H1 (cell line): ENCODE results near the gene ANKLE1. TPM values are rescaled to one million over a fixed set of nuclear protein-coding genes. Genes with fewer than 3 reads are reported as not detected.

ENCODE experiments used
- ATF2 ChIP-seq: IDR thresholded peaks from 2 replicates; pipeline ENCODE4 v1.6.1; 2012; ENCODE audit warnings: low read length, inconsistent platforms
- BACH1 ChIP-seq: IDR thresholded peaks from 2 replicates; pipeline ENCODE4 v1.6.1; 2012; ENCODE audit warnings: low read length, improper control_type of control experiment
- BCL11A ChIP-seq, 2 experiments: IDR thresholded peaks; one replicate each; pipeline ENCODE4 v1.6.1; 2011; ENCODE audit warnings: low read depth in 2 of 2, low read length in 2 of 2, mild to moderate bottlenecking in 2 of 2
- CBX8 ChIP-seq: fragments of 300-800, 300-1000 bp; sonication (generic); IDR thresholded peaks from 2 replicates; pipeline ENCODE4 v1.7.1; 2016; ENCODE audit warnings: low read depth, low read length, borderline replicate concordance
- CEBPB ChIP-seq: IDR thresholded peaks from 2 replicates; pipeline ENCODE4 v1.6.1; 2012; ENCODE audit warnings: low read depth, low read length
- CHD1 ChIP-seq: IDR thresholded peaks from 2 replicates; pipeline ENCODE4 v1.6.1; 2012; ENCODE audit warnings: low read depth, low read length, improper control_type of control experiment
- EP300 ChIP-seq, 2 experiments: IDR thresholded peaks; 1 replicate in 1 of 2; 2 replicates in 1 of 2; pipeline ENCODE4 v1.6.1; 2011 to 2012; ENCODE audit warnings: low read depth in 2 of 2, low read length in 2 of 2, mild to moderate bottlenecking in 2 of 2, borderline replicate concordance in 1 of 2, inconsistent platforms in 1 of 2, moderate library complexity in 1 of 2
- EZH2 ChIP-seq: fragments of 200-600 bp; sonication (generic); IDR thresholded peaks from 2 replicates; pipeline ENCODE4 v1.7.1; 2012; ENCODE audit warnings: low read depth, mild to moderate bottlenecking, moderate library complexity, low read length, inconsistent platforms; ENCODE audit not compliant: severe bottlenecking
- GTF2F1 ChIP-seq: IDR thresholded peaks from 2 replicates; pipeline ENCODE4 v1.6.1; 2012; ENCODE audit warnings: low read depth, low read length, improper control_type of control experiment, borderline replicate concordance
- JUN ChIP-seq: IDR thresholded peaks from 2 replicates; pipeline ENCODE4 v1.6.1; 2011; ENCODE audit warnings: low read depth, mild to moderate bottlenecking, improper control_type of control experiment, low read length
- JUND ChIP-seq: IDR thresholded peaks from 2 replicates; pipeline ENCODE4 v1.6.1; 2011; ENCODE audit warnings: mild to moderate bottlenecking, improper control_type of control experiment, low read length
- KDM1A ChIP-seq: fragments of 200-600, 300-600 bp; sonication (generic); IDR thresholded peaks from 2 replicates; pipeline ENCODE4 v1.7.1; 2016; ENCODE audit warnings: mild to moderate bottlenecking, low read length, borderline replicate concordance
- MAFK ChIP-seq: IDR thresholded peaks from 2 replicates; pipeline ENCODE4 v1.6.1; 2012; ENCODE audit warnings: low read depth, mild to moderate bottlenecking, improper control_type of control experiment, low read length
- NRF1 ChIP-seq: IDR thresholded peaks from 2 replicates; pipeline ENCODE4 v1.6.1; 2011; ENCODE audit warnings: mild to moderate bottlenecking, low read depth, low read length, improper control_type of control experiment
- POU5F1 ChIP-seq: IDR thresholded peaks from 2 replicates; pipeline ENCODE4 v1.6.1; 2011; ENCODE audit warnings: low read depth, mild to moderate bottlenecking, low read length, moderate library complexity
- RAD21 ChIP-seq, 2 experiments: IDR thresholded peaks in 1 of 2; conservative IDR thresholded peaks in 1 of 2; 2 replicates each; pipeline ENCODE4 v1.6.1; 2011; ENCODE audit warnings: low read depth in 2 of 2, low read length in 2 of 2, improper control_type of control experiment in 1 of 2, inconsistent platforms in 1 of 2, mild to moderate bottlenecking in 1 of 2, moderate library complexity in 1 of 2
- RBBP5 ChIP-seq: IDR thresholded peaks from 2 replicates; pipeline ENCODE4 v1.7.1; 2012; ENCODE audit warnings: low read depth, mild to moderate bottlenecking, inconsistent platforms, low read length, moderate library complexity, borderline replicate concordance
- RNF2 ChIP-seq: fragments of 200-900, 300-1000 bp; sonication (generic); IDR thresholded peaks from 2 replicates; pipeline ENCODE4 v1.7.1; 2016; ENCODE audit warnings: borderline replicate concordance, low read depth, mild to moderate bottlenecking, antibody characterized with exemption, low read length; ENCODE audit not compliant: poor library complexity, severe bottlenecking; ENCODE audit errors: missing control alignments
- SIRT6 ChIP-seq: IDR thresholded peaks from one replicate; pipeline ENCODE4 v1.7.1; 2012; ENCODE audit warnings: low read length, inconsistent platforms
- TEAD4 ChIP-seq: IDR thresholded peaks from 2 replicates; pipeline ENCODE4 v1.6.1; 2012; ENCODE audit warnings: low read depth, low read length, inconsistent platforms, mixed read lengths
- ZNF274 ChIP-seq: IDR thresholded peaks from 2 replicates; pipeline ENCODE4 v1.7.0; 2012; ENCODE audit warnings: low read length, borderline replicate concordance; ENCODE audit errors: extremely low read depth
- polyA plus RNA-seq, 7 experiments: library from polyadenylated mRNA; depleted of rRNA in 3 of 7; stranded (reverse) in 5 of 7; unstranded in 2 of 7; fragments of >200 nt in 5 of 7; fragments of 200-250 nt in 2 of 7; gene quantifications; 1 replicate in 5 of 7; 2 replicates in 1 of 7; 4 replicates in 1 of 7; pipeline versions ENCODE4 v1.2.1 to v1.2.3, GENCODE V29; 2011 to 2013; ENCODE audit warnings: missing spikeins in 2 of 7, mixed read lengths in 2 of 7
- total RNA-seq: library from RNA; stranded (reverse); fragmentation: NEBNext Ultra II Directional; extraction: Animal tissue kit (Norgen Biotek cat#: 25700); gene quantifications from 2 replicates; pipeline ENCODE4 v1.2.1, GENCODE V29; 2021

Gene ANKLE1
- total and polyA plus RNA-seq, 2 of the 8 experiments (the other 6 are each of a cell fraction or from before 2014, with no cell fraction given), result 6.1 to 9.6 TPM

- TF ChIP-seq JUND (peak; percentile 50; the same call in 1 of the 2 replicates), CHD1 (no peak), GTF2F1 (peak; percentile 66; the same call in 1 of the 2 replicates), ATF2 (no peak), RBBP5 (peak; percentile 51; the same call in 1 of the 2 replicates), KDM1A (no peak), EP300 (IDR thresholded peaks at IDR 0.05; ENCODE audit: borderline replicate concordance in 1 of 2, low read depth in 2 of 2, low read length in 2 of 2) (no peak), RNF2 (no peak), ZNF274 (no peak), BCL11A (IDR thresholded peaks at IDR 0.05; ENCODE audit: low read depth in 2 of 2, low read length in 2 of 2) (no peak), BACH1 (no peak), JUN (no peak), CBX8 (no peak), CEBPB (no peak), EZH2 (no peak), SIRT6 (no peak), TEAD4 (peak; percentile 17; the same call in 1 of the 2 replicates), POU5F1 (no peak), RAD21 (IDR thresholded peaks at IDR 0.05 in 1 of 2, conservative IDR thresholded peaks at IDR 0.05 in 1 of 2; ENCODE audit: low read depth in 2 of 2, low read length in 2 of 2) (no peak), MAFK (no peak), NRF1 (no peak)
Measured at GRCh38 chr19:17334414-17335409, 53.0 kb downstream of the ANKLE1 start, which contains the start of gene ANO8 (continued).
